HepG2 (cell line): ENCODE data around the gene RAP1A. TPM values are rescaled to one million over a fixed set of nuclear protein-coding genes. Genes with fewer than 3 reads are reported as not detected.

ENCODE experiments used
- ARNTL ChIP-seq: sonication (generic); formaldehyde crosslinking; IDR thresholded peaks from 2 replicates; pipeline ENCODE4 v1.4.0; 2020; ENCODE audit warnings: mild to moderate bottlenecking, missing genetic modification reagents
- ATAD3A ChIP-seq: sonication (generic); formaldehyde crosslinking; IDR thresholded peaks from 2 replicates; pipeline ENCODE4 v1.4.0; 2020; ENCODE audit warnings: missing genetic modification reagents
- CREB1 ChIP-seq, 2 experiments: fragments of 450-650 bp in 1 of 2; IDR thresholded peaks; 2 replicates each; pipeline ENCODE4 v1.6.1; 2016 to 2017; ENCODE audit warnings: control low read depth in 1 of 2, mild to moderate bottlenecking in 1 of 2, missing compliant biosample characterization in 1 of 2, missing genetic modification characterization in 1 of 2
- HNF1A ChIP-seq, 2 experiments: sonication (generic) in 1 of 2; formaldehyde crosslinking in 1 of 2; IDR thresholded peaks; 2 replicates each; pipeline versions ENCODE4 v1.4.0 to v1.6.1; 2016 to 2020; ENCODE audit warnings: borderline replicate concordance in 1 of 2, low read depth in 1 of 2, mild to moderate bottlenecking in 1 of 2, missing genetic modification reagents in 1 of 2
- MXD4 ChIP-seq: IDR thresholded peaks from 2 replicates; pipeline ENCODE4 v1.6.1; 2016; ENCODE audit warnings: mild to moderate bottlenecking, missing biosample characterization, missing genetic modification reagents
- TFAP4 ChIP-seq: sonication (generic); IDR thresholded peaks from 2 replicates; pipeline ENCODE4 v1.6.1; 2016; ENCODE audit warnings: low read depth, borderline replicate concordance
- TRIM24 ChIP-seq: sonication (generic); formaldehyde crosslinking; IDR thresholded peaks from 2 replicates; pipeline ENCODE4 v1.8.0; 2022; ENCODE audit warnings: mild to moderate bottlenecking, missing genetic modification reagents
- ZBTB39 ChIP-seq: sonication (generic); formaldehyde crosslinking; IDR thresholded peaks from 2 replicates; pipeline ENCODE4 v1.5.0; 2020; ENCODE audit warnings: missing genetic modification reagents
- ZBTB7A ChIP-seq: sonication (generic); formaldehyde crosslinking; IDR thresholded peaks from 2 replicates; pipeline ENCODE4 v1.8.0; 2022; ENCODE audit warnings: mild to moderate bottlenecking, missing genetic modification reagents
- ZNF274 ChIP-seq: sonication (generic); formaldehyde crosslinking; IDR thresholded peaks from 2 replicates; pipeline ENCODE4 v1.5.1; 2020; ENCODE audit warnings: mild to moderate bottlenecking, missing genetic modification reagents
- ZNF326 ChIP-seq: sonication (generic); formaldehyde crosslinking; IDR thresholded peaks from 2 replicates; pipeline ENCODE4 v1.4.0; 2020; ENCODE audit warnings: missing genetic modification reagents, borderline replicate concordance
- ZNF687 ChIP-seq: sonication (generic); formaldehyde crosslinking; IDR thresholded peaks from 2 replicates; pipeline ENCODE4 v1.5.1; 2020; ENCODE audit warnings: mild to moderate bottlenecking, missing genetic modification reagents, moderate library complexity
- polyA plus RNA-seq, 8 experiments: library from polyadenylated mRNA; depleted of rRNA in 3 of 8; stranded (reverse) in 7 of 8; unstranded in 1 of 8; fragments of >200 nt; fragmentation: Illumina TruSeq in 4 of 8; extraction: Trizol in 4 of 8; gene quantifications; 2 replicates each; pipeline versions ENCODE4 v1.2.1 to v1.2.3, GENCODE V29; 2011 to 2016; ENCODE audit warnings: low read depth in 4 of 8, missing spikeins in 1 of 8, mixed read lengths in 1 of 8; ENCODE audit not compliant: insufficient read depth in 1 of 8
- total RNA-seq, 5 experiments: library from RNA; depleted of rRNA; stranded (reverse); fragments of >200 nt; fragmentation: Illumina TruSeq; extraction: Trizol; gene quantifications; 2 replicates each; pipeline ENCODE4 v1.2.3, GENCODE V29; 2016; ENCODE audit warnings: low read depth in 1 of 5

Gene RAP1A
- total and polyA plus RNA-seq, 2 of the 13 experiments (the other 11 are each of a cell fraction or from before 2014, with no cell fraction given): 19.0 to 20.7 TPM

- TF ChIP-seq TFAP4: peak; percentile 54; the same call in 1 of the 2 replicates
- no peak for TF ChIP-seq MXD4 (CRISPR knock-in tag)
- TF ChIP-seq ZNF326 (CRISPR knock-in tag): no peak
- TF ChIP-seq HNF1A (IDR thresholded peaks at IDR 0.05; ENCODE audit: low read depth): no peak
- TF ChIP-seq HNF1A (CRISPR knock-in tag; IDR thresholded peaks at IDR 0.05; ENCODE audit: borderline replicate concordance): no peak
- no peak for TF ChIP-seq ARNTL (CRISPR knock-in tag)
- TF ChIP-seq TRIM24 (CRISPR knock-in tag): no peak
- TF ChIP-seq CREB1 (IDR thresholded peaks at IDR 0.05): no peak
- TF ChIP-seq CREB1 (CRISPR knock-in tag; IDR thresholded peaks at IDR 0.05): 0 out of 2 replicates have a peak, but pooled peaks have one; percentile 20
- peak; percentile 79; the same call in 1 of the 2 replicates for TF ChIP-seq ZBTB39 (CRISPR knock-in tag)
- no peak for TF ChIP-seq ZBTB7A (CRISPR knock-in tag)
- no peak for TF ChIP-seq ZNF274 (CRISPR knock-in tag)
- TF ChIP-seq ATAD3A (CRISPR knock-in tag): no peak
- TF ChIP-seq ZNF687 (CRISPR knock-in tag): peak; percentile 32; the same call in 1 of the 2 replicates
These were observed 26.9 kb upstream of the RAP1A start (continued) for GRCh38 chr1:111592389-111593361.
